HG03571 (cell line): ENCODE data around the gene MAP4.

Experiments
- ATAC-seq: cut with Tn5 transposase; IDR thresholded peaks from one replicate; pipeline ENCODE4 v1.9.1; 2021; ENCODE audit not compliant: unreplicated experiment

MAP4 gene

DNA sequence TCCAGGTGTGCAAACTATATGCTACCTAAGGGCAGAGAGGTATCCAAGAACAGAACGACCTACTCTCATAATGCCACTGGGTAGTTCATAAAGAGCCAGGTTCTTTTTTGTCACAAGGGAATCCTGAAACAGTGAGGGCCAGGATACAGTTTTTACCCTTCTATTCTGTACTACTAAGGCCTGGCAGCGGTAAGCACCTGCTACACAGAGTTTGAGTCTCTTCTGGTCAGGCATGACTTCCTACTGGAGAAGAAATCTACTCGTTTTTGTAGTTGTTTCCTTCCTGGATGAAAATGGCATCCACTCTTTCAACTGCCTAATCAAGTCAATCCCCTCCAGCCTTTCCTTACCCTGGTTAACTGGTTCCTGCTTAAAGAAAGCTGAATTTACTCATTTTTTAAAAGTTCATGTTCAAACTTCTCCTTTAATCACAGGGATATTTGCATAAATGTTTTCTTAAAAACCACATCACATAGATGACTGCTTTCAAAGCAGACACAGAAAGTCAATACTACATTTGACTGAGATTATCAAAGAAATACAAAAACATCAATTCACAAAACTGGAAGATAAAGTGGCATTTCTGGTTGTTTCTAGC lies 40.0 kb downstream of the MAP4 start:
- ATAC-seq = no peak

GRCh38 chr3:47974974-47975470 lies 41.2 kb downstream of the MAP4 start:
- ATAC-seq = no peak

GRCh38 chr3:47971081-47971480 lies 45.1 kb downstream of the MAP4 start:
- ATAC-seq = no peak

DNA sequence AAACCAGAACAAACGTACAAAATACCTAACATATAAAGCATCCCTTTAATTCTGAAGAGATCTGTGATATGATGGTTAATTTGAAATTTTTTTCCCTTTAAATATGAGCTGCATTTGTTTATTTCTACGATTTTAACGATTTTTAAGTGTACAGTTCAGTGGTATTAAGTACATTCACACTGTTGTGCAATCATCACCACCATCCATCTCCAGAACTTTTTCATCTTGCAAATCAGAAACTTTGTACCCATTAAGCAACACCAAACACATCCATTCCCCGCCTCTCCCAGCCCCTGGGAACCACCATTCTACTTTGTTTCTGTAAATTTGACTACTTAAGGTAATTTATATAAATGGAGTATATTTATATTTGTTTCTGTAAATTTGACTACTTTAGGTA lies 51.5 kb downstream of the MAP4 start:
- ATAC-seq = no peak

- ATAC-seq = no peak
Measured at GRCh38 chr3:47961815-47962606, 54.2 kb downstream of the MAP4 start.

GRCh38 chr3:47961036-47961435 lies 55.2 kb downstream of the MAP4 start:
- no peak for ATAC-seq

DNA sequence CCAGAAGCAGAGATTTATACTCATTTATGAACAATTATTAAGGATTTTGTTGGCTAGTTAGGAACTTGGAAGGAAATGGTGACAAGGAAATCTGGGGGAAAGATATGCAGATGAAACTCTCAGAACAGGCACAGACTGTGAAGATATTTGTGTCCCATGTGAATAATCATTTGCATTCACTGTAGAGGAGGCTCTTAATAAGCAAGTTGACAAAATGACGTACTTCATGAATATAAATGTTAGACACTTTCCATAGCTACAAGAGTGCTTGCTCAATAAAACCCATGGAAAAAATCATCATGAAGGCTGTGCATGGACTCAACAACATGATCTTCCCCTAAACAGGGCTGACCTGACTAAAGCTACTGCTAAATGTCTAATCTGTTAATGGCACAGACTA lies 59.7 kb downstream of the MAP4 start:
- no peak for ATAC-seq

- no peak for ATAC-seq
Measured at GRCh38 chr3:47954567-47954966, 61.6 kb downstream of the MAP4 start.

GRCh38 chr3:47950453-47951169 lies 65.6 kb downstream of the MAP4 start:
- no peak for ATAC-seq

DNA sequence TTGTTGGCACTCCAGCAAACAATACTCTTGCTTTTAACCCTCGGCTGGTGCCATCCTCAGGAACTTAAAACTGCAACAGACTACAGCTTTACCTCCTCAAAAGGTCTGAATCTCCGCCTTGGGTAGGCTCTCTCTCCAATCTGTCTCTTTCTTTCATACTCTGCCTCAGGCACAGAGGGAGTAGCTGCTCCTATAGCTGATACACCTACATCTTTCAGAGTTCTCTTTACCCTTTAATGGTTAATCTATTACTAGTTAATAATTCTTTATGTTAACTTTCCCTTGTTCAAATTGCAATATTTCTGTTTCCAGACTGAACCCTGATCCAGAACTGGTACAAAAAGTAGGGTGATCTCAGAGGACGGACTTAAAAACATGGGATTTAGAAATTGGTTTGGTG lies 66.2 kb downstream of the MAP4 start:
- ATAC-seq = no peak

DNA sequence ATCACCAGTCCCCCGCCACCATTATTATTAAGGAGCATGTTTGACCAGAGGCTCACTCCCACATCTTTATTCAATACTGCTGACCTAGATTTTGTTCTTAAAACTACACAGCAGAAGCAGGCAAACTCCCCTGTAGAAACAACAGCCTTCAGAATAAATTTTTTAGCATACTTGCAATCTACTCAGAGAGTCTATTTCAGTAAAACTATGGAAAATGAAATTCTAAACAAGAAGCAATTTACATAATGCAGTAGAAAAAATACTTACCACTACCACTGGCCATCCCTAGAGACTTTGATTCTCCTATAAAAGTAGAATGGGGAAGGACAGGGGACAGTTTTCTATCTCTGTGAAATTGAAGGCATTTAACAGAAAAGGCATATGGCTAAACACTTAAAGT lies 76.0 kb downstream of the MAP4 start:
- no peak for ATAC-seq

DNA sequence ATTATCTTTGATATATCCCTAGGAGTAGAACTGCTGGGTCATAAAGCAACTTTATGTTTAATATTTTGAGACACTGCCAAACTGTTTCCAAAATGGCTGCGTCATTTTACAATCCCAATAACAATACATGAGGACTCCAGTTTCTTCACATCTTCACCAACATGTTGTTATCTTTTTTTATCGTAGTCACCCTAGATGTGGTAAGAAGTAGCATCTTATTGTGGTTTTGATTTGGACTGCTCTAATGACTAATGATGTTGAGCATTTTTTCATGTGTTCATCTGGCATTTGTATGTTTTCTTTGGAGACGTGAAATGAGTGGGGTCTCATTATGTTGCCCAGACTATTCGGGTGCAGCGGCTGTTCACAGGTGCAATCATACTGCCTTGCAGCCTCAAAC lies 83.8 kb downstream of the MAP4 start:
- no peak for ATAC-seq

- no peak for ATAC-seq
Measured at GRCh38 chr3:47930979-47931378, 85.2 kb downstream of the MAP4 start.

DNA sequence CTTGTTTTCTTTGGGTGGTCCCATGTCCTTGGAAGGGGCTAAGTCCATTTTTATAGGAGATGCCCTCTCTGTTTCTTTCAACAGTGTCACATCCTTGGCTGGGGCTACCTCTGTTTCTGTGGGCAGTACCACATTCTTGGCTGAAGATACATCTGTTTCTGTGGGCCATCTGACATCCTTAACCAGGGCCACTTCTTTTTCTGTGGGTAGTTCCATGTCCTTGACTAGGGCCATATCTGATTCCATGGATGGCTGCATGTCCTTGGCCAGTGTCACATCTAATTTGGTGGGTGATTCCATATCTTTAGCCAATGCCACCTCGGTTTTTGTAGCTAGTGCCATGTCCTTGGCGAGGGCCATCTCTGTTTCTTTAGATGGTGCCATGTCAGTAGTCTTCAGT lies 99.5 kb downstream of the MAP4 start:
- no peak for ATAC-seq

GRCh38 chr3:47916201-47916600 lies 100.0 kb downstream of the MAP4 start:
- no peak for ATAC-seq

DNA sequence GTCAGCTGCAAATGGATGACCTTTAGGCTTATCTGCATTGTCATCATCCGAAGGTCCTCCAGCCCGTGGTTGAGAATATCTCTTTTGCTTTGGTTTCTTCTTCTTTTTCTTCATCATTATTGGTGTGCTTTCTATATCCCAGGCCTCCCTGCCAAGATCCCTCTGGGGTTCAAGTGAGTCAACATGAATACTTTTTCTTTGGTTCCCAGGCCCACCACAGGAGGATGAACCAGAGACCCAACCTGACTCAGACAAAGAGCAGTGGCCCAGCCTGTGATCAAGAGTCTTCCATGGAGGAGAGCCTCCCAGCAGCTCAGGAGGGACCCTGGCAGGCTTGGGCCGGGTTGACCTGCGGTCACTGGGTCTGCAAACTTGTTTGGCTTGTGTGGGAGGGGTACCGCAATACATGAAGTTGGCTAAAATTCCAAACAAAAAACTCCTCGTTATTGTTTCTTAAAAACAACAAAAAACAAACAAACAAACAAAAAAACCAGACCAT lies 104.2 kb downstream of the MAP4 start:
- no peak for ATAC-seq

- no peak for ATAC-seq
Measured at GRCh38 chr3:47910777-47911440, 105.3 kb downstream of the MAP4 start.

DNA sequence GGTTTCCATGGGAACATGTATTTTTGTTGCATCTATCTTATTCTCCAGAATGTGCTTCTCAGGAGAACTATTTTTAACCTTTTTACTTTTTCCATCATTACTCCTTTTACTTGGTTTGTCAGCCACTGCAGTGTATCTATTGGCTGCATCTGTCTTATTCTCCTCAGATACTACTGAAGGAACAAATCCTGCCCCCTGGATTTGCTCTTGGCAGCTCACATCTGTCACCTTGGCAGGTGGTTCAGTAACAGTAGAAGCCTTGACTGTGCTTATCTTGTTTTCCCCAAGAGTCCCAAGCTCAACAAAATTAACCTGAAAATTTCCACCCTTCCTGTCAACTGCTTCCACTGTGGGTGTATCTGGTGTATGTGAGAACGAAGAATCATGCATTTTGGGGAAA lies 106.0 kb downstream of the MAP4 start:
- no peak for ATAC-seq

- ATAC-seq = no peak
Measured at GRCh38 chr3:47909607-47910006, 106.6 kb downstream of the MAP4 start.

GRCh38 chr3:47908744-47909143 lies 107.5 kb downstream of the MAP4 start:
- ATAC-seq = no peak

DNA sequence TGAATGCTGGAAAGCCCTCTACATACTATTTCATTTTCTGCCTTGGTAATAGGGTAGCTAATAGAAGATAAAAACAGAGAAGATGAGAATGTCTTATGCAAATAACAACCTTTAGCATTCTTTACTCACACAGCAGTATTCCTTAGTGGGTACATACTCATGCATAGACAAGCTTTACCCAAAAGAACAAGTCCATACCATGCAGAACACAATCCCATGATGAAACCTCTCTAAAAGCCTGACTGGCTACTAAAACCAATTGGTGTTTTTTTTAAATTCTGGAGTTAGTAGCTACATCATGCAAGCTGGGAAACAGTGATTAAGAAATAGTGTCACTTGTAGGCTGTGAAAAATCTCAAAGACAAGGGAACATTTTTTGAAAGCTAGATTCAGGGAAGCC lies 108.4 kb downstream of the MAP4 start:
- ATAC-seq = no peak
